Breast epithelium (tissue), 3 donors: Measurements from ENCODE around the gene CDX1.

Source experiments
- POLR2A ChIP-seq: fragments of 450-650 bp; IDR thresholded peaks from one replicate; pipeline ENCODE4 v1.6.1; 2016; ENCODE audit warnings: antibody characterized with exemption, mild to moderate bottlenecking, moderate library complexity
- POLR2AphosphoS5 ChIP-seq, 3 donors: sonication (generic); formaldehyde crosslinking; IDR thresholded peaks; one replicate each; pipeline ENCODE4 v1.6.1; 2017; ENCODE audit warnings: antibody characterized with exemption in 3 of 3
- TF ChIP-seq, protein P1 (sequence below), 3 donors: fragments of 450-650 bp; IDR thresholded peaks; one replicate each; pipeline ENCODE4 v1.5.1; 2016 to 2017; ENCODE audit warnings: antibody characterized with exemption in 3 of 3, mild to moderate bottlenecking in 3 of 3, moderate library complexity in 3 of 3

DNA sequence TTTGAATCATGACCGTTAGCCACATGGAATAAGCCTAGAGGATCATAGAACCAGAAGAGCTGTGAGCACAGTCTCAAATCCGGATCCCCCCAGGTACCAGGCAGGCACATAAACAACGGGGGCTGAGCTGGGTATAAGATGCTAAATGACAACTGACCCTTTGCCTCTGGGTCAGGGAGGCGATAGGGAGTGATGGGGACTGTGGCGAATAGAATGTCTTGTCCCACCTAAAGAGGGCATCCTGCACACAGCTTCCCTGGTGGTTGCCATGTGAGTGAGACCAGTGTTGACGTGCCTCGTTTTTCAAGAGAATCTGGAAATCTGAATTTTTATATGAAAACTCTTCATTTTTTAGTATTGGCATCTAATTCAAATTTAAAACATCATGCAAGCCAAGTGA, 56.9 kb downstream of the CDX1 start:
- TF ChIP-seq POLR2A, result no peak
- TF ChIP-seq, protein P1, sequence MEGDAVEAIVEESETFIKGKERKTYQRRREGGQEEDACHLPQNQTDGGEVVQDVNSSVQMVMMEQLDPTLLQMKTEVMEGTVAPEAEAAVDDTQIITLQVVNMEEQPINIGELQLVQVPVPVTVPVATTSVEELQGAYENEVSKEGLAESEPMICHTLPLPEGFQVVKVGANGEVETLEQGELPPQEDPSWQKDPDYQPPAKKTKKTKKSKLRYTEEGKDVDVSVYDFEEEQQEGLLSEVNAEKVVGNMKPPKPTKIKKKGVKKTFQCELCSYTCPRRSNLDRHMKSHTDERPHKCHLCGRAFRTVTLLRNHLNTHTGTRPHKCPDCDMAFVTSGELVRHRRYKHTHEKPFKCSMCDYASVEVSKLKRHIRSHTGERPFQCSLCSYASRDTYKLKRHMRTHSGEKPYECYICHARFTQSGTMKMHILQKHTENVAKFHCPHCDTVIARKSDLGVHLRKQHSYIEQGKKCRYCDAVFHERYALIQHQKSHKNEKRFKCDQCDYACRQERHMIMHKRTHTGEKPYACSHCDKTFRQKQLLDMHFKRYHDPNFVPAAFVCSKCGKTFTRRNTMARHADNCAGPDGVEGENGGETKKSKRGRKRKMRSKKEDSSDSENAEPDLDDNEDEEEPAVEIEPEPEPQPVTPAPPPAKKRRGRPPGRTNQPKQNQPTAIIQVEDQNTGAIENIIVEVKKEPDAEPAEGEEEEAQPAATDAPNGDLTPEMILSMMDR (IDR thresholded peaks at IDR 0.05), result no peak
- TF ChIP-seq POLR2AphosphoS5 (IDR thresholded peaks at IDR 0.05), result no peak
